Uterus (tissue), 2 donors: ENCODE data around the gene RLN1.

ENCODE experiments used
- CTCF ChIP-seq, 4 experiments: fragments of 200-600 bp in 2 of 4; fragments of 450-650 bp in 2 of 4; sonication (generic) in 2 of 4; IDR thresholded peaks; one replicate each; pipeline ENCODE4 v1.5.1; 2016 to 2019; ENCODE audit warnings: antibody characterized with exemption in 4 of 4, mild to moderate bottlenecking in 2 of 4, moderate library complexity in 1 of 4
- POLR2A ChIP-seq, 2 donors: fragments of 450-650 bp; IDR thresholded peaks; one replicate each; pipeline ENCODE4 v1.6.1; 2016; ENCODE audit warnings: antibody characterized with exemption in 2 of 2, mild to moderate bottlenecking in 1 of 2, moderate library complexity in 1 of 2

- TF ChIP-seq CTCF (IDR thresholded peaks at IDR 0.05) (no peak), POLR2A (IDR thresholded peaks at IDR 0.05) (no peak)
Measured at GRCh38 chr9:5286262-5286661, 53.4 kb downstream of the RLN1 start.
